ENCODE results near the gene ARL5C.
A peak's percentile ranks its signal among the peaks of the same experiment; 100 is the strongest.

Gene ARL5C

GRCh38 chr17:39167476-39167875 is 1.5 kb upstream of the ARL5C start:
- no peak for DNase-seq (ENCODE audit: low read depth)

- no peak for DNase-seq (ENCODE audit: low read depth)
Measured at GRCh38 chr17:39166437-39167335, 725 bp upstream of the ARL5C start.

- no peak for DNase-seq (ENCODE audit: low read depth)
Measured at GRCh38 chr17:39165178-39165840, 652 bp downstream of the ARL5C start.

GRCh38 chr17:39164675-39165143 is 1.3 kb downstream of the ARL5C start:
- peak; percentile 93 for DNase-seq (ENCODE audit: low read depth)

GRCh38 chr17:39161962-39162361 is 4.0 kb downstream of the ARL5C start:
- DNase-seq (ENCODE audit: low read depth): no peak

- no peak for DNase-seq (ENCODE audit: low read depth)
Measured at GRCh38 chr17:39158623-39159022, 7.3 kb downstream of the ARL5C start.

GRCh38 chr17:39156491-39156890 is 9.5 kb downstream of the ARL5C start:
- DNase-seq (ENCODE audit: low read depth): peak; percentile 25

- no peak for DNase-seq (ENCODE audit: low read depth)
Measured at GRCh38 chr17:39155654-39156053, 10.3 kb downstream of the ARL5C start.

- DNase-seq (ENCODE audit: low read depth): peak; percentile 81
Measured at GRCh38 chr17:39153599-39154051, 12.3 kb downstream of the ARL5C start.

- DNase-seq (ENCODE audit: low read depth): no peak
Measured at GRCh38 chr17:39151943-39152818, 13.8 kb downstream of the ARL5C start.

GRCh38 chr17:39151150-39151942 is 14.6 kb downstream of the ARL5C start, which contains the start of gene PLXDC1:
Gene PLXDC1 (minus strand): TSS chr17:39151637. CDS start chr17:39151437, 200 bp downstream.
- DNase-seq (ENCODE audit: low read depth): no peak

- no peak for DNase-seq (ENCODE audit: low read depth)
Measured at GRCh38 chr17:39150795-39151149, 15.2 kb downstream of the ARL5C start.

- DNase-seq (ENCODE audit: low read depth): no peak
Measured at GRCh38 chr17:39150104-39150634, 15.8 kb downstream of the ARL5C start.

GRCh38 chr17:39147221-39148185 is 18.5 kb downstream of the ARL5C start:
- DNase-seq (ENCODE audit: low read depth): no peak

GRCh38 chr17:39146273-39146672 is 19.7 kb downstream of the ARL5C start:
- DNase-seq (ENCODE audit: low read depth): no peak

GRCh38 chr17:39145143-39145542 is 20.8 kb downstream of the ARL5C start:
- no peak for DNase-seq (ENCODE audit: low read depth)

- peak; percentile 51 for DNase-seq (ENCODE audit: low read depth)
Measured at GRCh38 chr17:39144416-39144840, 21.5 kb downstream of the ARL5C start.

GRCh38 chr17:39143552-39144093 is 22.3 kb downstream of the ARL5C start:
- DNase-seq (ENCODE audit: low read depth): no peak

GRCh38 chr17:39141915-39142664 is 23.9 kb downstream of the ARL5C start:
- DNase-seq (ENCODE audit: low read depth): no peak
